ENCODE data around the gene ACIN1. TPM values are rescaled to one million over a fixed set of nuclear protein-coding genes. Genes with fewer than 3 reads are reported as not detected.

The ACIN1 gene
- total RNA-seq, 4 donors from 2014 or later = 89.6 to 124 (median 109) TPM

- TF ChIP-seq CTCF (IDR thresholded peaks at IDR 0.05; ENCODE audit: low read depth) = no peak
These were observed 59.4 kb downstream of the ACIN1 start for GRCh38 chr14:23035303-23036144.

GRCh38 chr14:23034498-23035302, 60.2 kb downstream of the ACIN1 start, which contains the start of gene PSMB5:
TSS of gene PSMB5 (minus strand) at chr14:23034900. CDS start at chr14:23034881, 19 bp downstream.
- no peak for TF ChIP-seq CTCF (IDR thresholded peaks at IDR 0.05; ENCODE audit: low read depth)

GRCh38 chr14:23033801-23034497, 61.0 kb downstream of the ACIN1 start:
- no peak for TF ChIP-seq CTCF (IDR thresholded peaks at IDR 0.05; ENCODE audit: low read depth)

- no peak for TF ChIP-seq CTCF (IDR thresholded peaks at IDR 0.05; ENCODE audit: low read depth)
These were observed 61.6 kb downstream of the ACIN1 start for GRCh38 chr14:23033251-23033727.

- no peak for TF ChIP-seq CTCF (IDR thresholded peaks at IDR 0.05; ENCODE audit: low read depth)
These were observed 64.0 kb downstream of the ACIN1 start for GRCh38 chr14:23030936-23031335.

- TF ChIP-seq CTCF (IDR thresholded peaks at IDR 0.05; ENCODE audit: low read depth) = no peak
These were observed 66.1 kb downstream of the ACIN1 start for GRCh38 chr14:23028799-23029198.
